ENCODE data around the gene RRAGC. TPM values are rescaled to one million over a fixed set of nuclear protein-coding genes. Genes with fewer than 3 reads are reported as not detected.

Gene RRAGC
- polyA plus RNA-seq, 3 donors, result 29.8 to 41.7 (median 33.7) TPM

- DNase-seq (ENCODE audit: extremely low read depth in 1 of 11, low read depth in 9 of 11, low spot score in 4 of 11), result no peak
Measured at GRCh38 chr1:38800720-38801671, 58.6 kb downstream of the RRAGC start.

- no peak for DNase-seq (ENCODE audit: extremely low read depth in 1 of 11, low read depth in 9 of 11, low spot score in 4 of 11)
Measured at GRCh38 chr1:38793299-38793698, 66.3 kb downstream of the RRAGC start.

- DNase-seq (ENCODE audit: extremely low read depth in 1 of 11, low read depth in 9 of 11, low spot score in 4 of 11), result no peak
Measured at GRCh38 chr1:38791892-38792291, 67.7 kb downstream of the RRAGC start.

GRCh38 chr1:38791164-38791515 lies 68.4 kb downstream of the RRAGC start:
- DNase-seq (ENCODE audit: extremely low read depth in 1 of 11, low read depth in 9 of 11, low spot score in 4 of 11), result no peak

- no peak for DNase-seq (ENCODE audit: extremely low read depth in 1 of 11, low read depth in 9 of 11, low spot score in 4 of 11)
Measured at GRCh38 chr1:38790422-38791163, 69.0 kb downstream of the RRAGC start.

- no peak for DNase-seq (ENCODE audit: extremely low read depth in 1 of 11, low read depth in 9 of 11, low spot score in 4 of 11)
Measured at GRCh38 chr1:38789498-38790169, 69.9 kb downstream of the RRAGC start.

GRCh38 chr1:38788341-38789336 lies 70.9 kb downstream of the RRAGC start:
- no peak for DNase-seq (ENCODE audit: extremely low read depth in 1 of 11, low read depth in 9 of 11, low spot score in 4 of 11)

Other genes with a start within 250 kb of the RRAGC start
- gene MYCBP, start 13.6 kb upstream of the RRAGC start, polyA plus RNA-seq (ENCODE audit: insufficient read length in 3 of 3), result 10 to 100 TPM; 27.8 to 34.7 (median 33.7) TPM
- gene GJA9, start 21.8 kb upstream of the RRAGC start, polyA plus RNA-seq (ENCODE audit: insufficient read length in 3 of 3), result under 1 TPM in 2 of 3 donors, not detected in 1; 0.45 to 0.50 TPM
- 1 to 10 TPM in 1 of 3 donors, under 1 TPM in 2; 0.89 to 1.0 (median 0.95) TPM for gene RHBDL2, start 82.1 kb upstream of the RRAGC start, polyA plus RNA-seq (ENCODE audit: insufficient read length in 3 of 3)
- gene AKIRIN1, start 131.5 kb upstream of the RRAGC start, polyA plus RNA-seq (ENCODE audit: insufficient read length in 3 of 3), result 100 to 1,000 TPM in 2 of 3 donors, 10 to 100 TPM in 1; 96.2 to 122 (median 102) TPM
- 100 to 1,000 TPM; 238 to 285 (median 265) TPM for gene NDUFS5, start 166.6 kb upstream of the RRAGC start, polyA plus RNA-seq (ENCODE audit: insufficient read length in 3 of 3)